OCI-M2 (cell line): ENCODE data around the gene MICALL1.

ENCODE experiments used
- DNase-seq: peaks from one replicate; lab custom pipeline; 2025; ENCODE audit not compliant: unreplicated experiment; lab: John Stamatoyannopoulos, UW

The MICALL1 gene, protein sequence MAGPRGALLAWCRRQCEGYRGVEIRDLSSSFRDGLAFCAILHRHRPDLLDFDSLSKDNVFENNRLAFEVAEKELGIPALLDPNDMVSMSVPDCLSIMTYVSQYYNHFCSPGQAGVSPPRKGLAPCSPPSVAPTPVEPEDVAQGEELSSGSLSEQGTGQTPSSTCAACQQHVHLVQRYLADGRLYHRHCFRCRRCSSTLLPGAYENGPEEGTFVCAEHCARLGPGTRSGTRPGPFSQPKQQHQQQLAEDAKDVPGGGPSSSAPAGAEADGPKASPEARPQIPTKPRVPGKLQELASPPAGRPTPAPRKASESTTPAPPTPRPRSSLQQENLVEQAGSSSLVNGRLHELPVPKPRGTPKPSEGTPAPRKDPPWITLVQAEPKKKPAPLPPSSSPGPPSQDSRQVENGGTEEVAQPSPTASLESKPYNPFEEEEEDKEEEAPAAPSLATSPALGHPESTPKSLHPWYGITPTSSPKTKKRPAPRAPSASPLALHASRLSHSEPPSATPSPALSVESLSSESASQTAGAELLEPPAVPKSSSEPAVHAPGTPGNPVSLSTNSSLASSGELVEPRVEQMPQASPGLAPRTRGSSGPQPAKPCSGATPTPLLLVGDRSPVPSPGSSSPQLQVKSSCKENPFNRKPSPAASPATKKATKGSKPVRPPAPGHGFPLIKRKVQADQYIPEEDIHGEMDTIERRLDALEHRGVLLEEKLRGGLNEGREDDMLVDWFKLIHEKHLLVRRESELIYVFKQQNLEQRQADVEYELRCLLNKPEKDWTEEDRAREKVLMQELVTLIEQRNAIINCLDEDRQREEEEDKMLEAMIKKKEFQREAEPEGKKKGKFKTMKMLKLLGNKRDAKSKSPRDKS

DNA sequence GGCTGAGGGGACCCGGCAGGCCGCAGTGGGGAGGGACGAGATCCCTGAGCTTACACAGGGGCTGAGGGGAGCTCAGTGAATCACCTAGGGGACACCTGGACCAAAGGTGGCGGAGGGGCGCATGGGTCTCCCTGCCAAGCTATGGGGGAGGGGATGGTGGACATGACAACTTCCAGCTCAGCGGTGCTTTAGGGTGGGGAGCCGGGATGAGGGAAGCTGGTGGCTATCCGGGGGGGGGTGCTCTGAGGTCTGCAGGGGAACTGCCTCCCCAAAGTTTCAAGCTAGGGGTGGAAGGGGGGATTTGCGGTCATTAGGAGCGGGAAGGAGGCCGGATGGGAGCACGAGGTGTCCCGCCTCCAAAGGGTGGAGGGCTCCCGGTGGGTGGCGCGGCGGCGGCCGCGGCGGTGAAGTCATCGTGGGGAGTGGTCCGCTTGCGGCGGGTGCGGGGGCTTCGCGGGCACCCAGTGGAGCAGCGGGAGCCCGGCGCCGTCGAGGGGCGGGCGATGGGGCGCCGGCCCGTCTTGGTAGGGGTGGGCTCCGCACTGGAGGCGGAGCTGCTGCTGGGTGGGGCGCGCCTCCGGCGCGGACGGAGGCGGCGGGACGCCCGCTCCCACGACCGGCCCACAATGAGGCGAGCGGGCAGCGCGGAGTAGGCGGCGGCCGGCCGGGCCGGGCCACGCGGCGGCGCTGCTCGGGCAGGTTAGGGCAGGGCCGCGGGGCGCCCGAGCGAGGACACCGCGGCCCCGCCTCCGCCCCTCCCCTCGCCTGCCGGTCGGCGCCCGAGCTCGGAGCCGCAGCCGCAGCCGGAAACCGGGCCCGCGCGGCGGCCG, at the start of gene MICALL1:
Gene MICALL1 (plus strand): TSS at position 764 of the 830 bp plus-strand sequence. CDS start 126 bp downstream, outside the sequence.
- no peak for DNase-seq

DNA sequence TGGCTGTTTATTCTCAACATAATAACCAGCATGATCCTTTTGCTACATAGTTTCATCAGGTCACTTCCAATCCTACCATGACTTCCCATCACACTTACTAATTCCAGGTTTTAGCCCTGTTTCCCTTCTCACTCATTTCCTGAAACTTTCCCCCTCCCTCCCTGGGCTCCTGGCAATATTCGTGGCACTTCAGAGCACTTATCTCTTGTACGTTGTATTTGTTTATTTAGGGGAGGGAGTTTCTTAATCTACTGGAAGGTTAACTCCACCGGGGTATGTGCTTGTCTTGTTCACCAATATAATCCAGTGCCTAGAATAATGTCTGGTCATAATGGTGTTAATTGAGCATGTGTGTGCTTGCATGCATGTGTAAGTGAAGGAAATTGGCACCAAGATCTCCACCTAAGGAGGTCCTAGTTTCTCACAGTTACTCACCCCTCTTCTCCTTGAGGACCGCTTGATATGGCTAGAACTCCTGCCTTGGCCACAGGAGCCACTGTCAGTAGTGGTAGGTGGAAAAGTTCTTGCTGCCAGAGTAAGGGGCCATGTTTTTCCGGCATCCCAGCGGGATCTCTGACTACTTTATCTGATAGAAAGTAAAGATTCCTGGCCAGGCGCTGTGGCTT, 45.2 kb upstream of the MICALL1 start:
- no peak for DNase-seq

DNA sequence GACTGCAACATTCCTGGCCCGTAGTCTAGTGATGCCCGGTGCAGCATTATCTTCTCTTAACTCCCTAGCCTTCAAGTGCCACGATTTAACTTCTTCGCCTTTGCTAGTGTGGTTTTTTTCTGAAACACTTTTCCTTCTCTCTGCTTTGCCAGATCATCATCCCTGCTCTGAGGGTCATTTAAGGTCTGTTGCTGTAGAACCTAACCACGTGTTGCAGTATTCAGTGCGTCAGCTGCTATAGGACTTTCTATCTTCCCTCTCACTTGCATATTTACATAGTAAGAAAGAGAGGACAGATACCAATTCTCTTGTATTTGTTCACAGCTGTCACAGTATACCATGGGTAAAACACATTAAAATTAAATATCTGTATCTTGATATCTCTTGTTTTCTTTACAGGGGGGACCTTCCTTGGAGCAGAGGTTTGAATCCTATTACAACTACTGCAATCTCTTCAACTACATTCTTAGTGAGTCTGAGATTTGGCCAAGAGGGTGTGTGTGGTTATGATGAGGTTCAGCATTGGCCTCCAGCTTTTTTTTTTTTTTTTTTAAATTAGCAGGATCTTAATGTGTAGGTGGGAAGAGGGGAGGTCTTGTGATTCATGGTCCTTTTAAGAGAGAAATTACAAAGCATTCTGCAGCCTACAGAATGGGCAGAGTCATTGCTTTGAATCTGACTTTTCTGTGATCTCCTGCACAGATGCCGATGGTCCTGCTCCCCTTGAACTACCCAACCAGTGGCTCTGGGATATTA, 43.3 kb upstream of the MICALL1 start:
- no peak for DNase-seq

DNA sequence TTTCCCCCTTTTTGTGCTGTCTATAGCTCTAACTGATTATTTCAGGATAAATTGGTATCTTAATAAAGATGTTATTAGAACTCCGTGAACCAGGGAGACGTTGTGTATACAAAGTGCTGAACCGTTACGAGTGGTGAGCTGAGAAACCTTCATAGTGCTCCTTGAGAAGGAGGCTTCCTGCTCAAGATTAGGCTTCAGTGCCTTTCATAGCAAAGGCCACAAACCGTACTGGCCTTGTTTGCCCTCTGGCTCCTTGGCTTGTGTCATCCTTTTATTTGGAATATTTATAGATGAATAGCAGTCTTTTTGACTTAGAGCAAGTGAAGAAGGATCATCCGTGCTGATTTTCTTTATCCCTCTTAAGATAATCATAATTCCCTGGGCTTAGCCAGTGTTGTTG, 40.6 kb upstream of the MICALL1 start:
- DNase-seq, result no peak

DNA sequence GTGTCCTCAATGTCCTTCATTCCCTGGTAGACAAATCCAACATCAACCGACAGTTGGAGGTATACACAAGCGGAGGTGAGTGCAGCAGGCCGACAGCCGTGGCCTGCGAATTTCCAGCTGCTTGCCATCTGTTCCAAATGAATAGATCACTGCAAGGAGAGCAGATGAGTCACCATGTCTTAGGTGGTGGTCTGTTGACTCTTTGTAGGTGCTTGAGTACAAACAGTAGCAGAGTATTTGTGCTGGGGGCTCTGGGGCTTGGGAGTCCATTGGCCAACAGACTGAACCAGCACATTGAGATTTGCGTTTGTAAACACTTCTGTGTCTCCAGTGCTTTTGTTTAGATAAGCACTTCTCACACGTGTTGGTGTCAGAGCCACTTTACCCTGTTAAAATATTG, 35.8 kb upstream of the MICALL1 start:
- no peak for DNase-seq

DNA sequence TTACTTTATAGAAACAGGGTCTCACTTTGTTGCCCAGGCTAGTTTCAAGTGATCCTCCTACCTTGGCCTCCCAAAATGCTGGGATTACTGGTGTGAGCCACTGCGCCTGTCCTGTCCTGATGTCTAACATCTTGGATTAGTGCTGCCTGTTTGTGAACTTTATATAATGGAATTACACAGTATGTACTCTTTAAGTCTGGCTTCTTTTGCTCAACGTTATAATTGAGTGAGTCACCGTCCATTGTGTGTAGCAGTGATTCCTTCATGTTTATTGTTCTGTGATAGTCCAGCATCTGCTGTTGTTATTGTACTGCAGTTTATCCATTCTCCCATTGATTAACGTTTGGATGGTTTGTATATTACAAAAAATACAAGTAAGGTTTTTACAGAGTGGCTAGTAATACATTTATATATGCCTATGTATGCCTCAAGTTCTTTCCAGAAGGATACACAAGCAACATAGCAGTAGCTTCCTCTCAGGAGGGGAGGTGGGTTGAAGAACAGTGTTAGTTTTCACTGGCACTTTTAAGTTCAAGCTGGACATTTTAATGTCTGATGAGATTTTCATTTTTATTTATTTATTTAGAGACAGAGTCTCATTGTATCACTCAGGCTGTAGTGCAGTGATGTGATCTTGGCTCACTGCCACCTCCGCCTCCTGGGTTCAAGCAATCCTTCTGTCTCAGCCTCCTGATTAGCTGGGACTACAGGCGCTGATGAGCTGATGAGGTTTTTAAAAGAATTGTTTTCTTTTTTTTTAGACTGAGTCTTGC, 25.2 kb upstream of the MICALL1 start:
- DNase-seq, result no peak

DNA sequence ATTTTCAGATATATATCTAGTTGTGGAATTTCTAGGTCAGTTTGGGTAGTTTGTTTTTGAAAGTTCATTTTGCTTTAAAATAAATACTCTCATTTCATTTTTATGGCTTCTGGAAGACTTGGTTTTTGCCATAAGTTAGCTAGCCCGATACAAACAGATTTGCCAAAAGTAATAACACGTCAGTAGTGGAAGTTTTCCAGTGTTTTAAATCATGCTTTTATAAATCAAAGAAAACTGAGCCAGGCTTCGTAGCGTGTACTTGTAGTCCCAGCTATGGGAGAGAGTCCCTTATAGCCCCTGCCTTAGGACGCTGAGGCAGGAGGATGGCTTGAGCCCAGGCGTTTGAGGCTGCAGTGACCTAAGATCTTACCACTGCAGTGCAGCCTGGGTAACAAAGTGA, 21.7 kb upstream of the MICALL1 start:
- no peak for DNase-seq

DNA sequence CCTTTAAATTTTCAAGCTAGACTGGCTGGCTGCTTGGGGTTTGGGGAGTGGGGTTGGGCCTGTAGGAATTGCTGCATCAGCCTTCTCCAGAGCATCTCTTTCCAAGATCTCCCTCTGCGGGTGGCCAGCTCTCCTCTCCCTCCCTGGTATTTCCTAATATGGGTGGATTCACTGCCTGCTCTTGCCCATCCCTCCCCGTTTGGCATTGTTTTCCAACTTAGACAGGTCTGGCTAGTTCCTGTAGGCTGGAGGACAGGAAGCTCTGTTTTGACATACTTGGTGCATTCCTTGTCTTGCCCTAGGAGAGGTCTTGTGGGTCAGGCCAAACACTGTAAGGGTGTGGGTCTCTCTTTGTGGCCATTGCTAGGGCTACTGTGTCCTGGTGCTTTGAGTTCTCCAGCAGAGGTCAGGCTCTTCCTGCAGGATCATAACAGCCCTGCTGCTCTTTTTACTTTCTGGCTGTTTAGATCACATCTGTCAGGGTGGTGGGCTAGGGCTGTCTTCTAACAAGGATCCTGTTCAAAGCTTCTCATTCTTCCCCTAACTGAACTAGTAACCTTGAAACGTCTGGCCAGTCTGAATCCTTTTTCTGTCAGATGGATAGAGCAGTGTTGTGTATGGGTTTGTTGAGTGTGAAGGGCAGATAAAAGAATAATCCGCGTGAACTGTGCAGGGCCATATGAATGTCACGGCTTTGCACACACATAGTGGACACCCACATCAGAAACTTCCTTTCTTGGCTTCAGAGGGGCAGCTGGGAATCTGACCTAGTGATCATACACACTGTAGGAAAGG, 18.3 kb upstream of the MICALL1 start:
- DNase-seq, result no peak

DNA sequence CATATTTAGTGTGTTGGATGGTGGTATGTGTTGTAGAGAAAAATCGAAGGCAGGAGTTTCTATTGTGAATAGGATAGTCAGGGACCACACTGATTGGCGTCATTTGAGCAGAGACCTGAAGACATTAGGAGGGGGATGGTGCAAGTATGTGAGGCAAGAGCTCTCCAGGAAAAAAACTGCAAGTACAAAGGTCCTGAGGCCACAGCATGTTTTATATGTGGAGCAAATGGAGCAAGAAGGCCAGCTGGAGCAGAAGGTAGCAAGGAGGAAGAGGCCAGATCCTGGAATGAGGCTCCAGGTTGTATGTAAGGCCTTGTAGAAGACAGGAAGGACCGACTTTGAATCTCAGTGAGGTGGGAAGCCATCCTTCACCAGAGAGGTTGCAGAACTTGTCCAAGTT, 14.2 kb upstream of the MICALL1 start:
- no peak for DNase-seq

DNA sequence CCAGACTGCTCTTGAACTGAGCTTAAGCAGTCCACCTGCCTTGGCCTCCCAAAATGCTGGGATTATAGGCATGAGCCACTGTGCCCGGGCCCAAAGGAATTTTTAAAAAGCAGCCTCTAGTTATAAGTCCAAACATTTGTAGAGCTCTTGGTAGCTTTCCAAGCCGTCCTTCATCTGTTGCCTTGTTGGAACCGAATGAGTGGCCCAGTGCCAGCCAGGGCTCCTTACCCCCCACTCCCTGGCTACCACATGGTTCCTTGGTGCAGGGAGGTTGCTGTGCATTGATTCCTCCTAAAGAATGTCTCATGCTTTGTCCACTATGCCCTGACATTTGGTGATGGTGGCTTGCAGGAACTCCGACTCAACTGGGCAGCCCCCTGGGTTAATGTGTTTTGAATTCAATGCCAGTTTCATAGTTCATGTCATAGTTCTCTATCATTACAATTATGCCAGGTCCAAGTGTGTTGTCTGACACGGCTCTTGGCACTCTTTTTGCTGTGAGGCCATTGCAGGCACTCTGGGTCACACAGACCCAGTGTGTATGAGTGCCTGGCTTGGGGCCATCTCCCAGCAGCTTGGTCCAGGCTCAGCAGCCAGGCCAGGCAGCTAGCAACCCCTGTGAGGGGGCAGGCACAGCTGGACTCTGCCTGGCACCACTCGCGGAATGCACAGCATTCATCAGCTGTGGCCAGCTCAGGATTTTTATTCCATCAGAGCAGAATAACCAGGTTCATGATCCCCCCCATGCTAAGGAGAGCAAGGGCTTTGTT, 13.3 kb upstream of the MICALL1 start:
- DNase-seq, result no peak

DNA sequence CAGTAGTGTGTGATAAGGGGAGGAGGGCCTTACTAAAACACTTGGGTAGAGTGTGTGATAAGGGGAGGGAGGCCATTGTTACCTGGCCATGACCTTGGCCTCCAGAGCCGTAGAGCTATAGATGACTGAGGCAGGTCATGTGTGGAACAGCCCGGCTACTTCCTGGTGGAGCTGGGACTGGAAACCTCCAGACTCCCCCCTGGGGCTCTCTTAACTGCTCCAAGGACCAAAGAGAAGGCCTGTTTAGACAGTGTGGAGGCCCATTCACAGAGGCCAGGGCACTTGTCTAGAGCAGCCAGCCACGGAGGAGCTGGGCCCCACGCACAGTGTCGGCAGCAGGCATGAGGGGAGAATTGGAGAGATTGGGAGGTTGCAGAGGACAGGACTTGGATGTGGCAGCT, 12.5 kb upstream of the MICALL1 start:
- no peak for DNase-seq

DNA sequence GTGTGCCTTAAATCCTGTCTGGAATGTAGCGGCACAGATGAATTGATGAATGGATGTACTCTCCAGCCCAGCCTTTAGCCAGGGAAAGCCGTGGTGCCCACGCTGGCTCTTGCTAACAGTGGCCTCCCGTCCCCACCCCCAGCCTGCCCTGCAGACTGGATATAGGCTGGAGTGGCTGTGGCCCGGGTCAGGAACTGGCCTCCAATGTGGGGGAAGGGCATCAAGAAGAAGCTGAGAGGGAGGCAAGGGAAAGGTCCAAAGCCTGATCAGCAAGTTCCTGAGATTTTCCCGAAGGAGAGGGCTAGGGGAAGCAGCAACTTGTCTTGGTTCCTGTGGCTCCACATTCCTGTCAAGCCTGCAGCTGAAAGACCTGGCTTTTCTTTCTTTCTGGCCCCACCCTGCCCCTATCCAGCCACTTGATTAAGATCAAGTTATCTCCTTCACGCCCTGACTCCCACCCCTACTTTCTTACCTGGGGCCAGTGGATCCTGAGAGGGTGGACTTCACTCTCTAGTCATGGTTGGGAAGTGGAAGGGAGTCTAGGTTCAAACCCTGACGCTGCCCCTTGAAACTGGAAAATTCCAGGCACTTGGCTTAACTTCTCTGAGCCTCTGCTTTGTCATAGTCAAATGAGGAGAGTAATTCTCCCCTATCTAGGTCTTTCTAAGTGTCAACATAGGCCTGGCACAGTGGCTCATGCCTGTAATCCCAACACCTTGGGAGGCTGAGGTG, 11.0 kb upstream of the MICALL1 start:
- DNase-seq, result no peak

DNA sequence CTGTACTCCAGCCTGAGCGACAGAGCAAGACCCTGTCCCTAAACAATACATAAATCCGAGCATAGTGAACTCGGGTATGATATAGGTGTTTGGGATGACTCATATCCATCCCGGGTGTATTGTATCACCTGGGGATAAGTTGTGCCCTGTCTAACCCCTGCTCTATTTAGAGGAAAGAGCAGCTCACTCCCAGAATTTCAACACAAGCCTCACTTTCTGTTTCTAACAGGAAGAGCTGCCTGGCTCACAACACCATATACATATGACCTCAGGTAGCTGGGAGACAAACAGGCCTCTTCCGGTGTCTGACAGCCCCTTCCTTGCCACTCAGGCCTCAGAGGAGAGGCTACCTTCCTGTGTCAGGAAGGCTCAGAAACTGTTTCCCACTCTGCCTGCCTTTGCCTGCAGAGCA, 9.9 kb upstream of the MICALL1 start:
- no peak for DNase-seq

DNA sequence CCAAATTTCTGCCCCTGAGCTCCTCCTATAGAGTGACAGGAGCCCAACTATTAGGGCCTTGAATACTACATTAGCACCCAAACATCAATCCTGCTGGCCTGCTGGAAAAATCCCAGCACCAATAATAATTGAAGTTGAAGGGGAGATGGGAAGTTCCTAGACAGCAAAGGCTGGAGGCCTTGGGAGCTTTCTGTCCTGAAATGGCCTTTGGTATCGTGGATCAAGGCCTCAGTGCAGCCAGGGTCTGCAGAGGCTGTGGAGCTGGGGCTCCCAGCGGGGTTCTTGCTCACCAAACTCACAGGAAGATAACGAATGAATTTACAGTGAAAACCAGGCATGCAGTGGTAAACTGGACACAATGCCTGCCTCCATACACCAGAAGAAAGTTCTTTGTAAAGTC, 9.2 kb upstream of the MICALL1 start:
- DNase-seq, result no peak

DNA sequence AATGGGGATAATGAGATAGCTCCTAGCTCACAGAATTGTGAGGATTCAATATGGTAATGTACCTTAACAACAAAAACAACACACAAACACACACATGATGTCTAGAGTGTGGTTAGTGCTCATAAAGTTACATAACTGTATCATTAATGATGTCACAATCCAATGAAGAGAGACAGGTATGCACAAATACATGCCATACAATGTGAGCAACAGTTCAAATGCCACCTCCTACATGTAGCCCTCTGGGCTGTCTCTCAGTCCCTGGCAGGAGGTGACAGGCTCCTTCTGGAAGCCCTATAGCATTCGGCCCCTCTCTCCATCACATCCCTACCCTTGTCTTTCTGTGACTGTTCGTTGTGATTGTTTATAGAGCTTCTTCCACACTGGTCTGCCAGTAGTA, 8.3 kb upstream of the MICALL1 start:
- DNase-seq, result no peak

DNA sequence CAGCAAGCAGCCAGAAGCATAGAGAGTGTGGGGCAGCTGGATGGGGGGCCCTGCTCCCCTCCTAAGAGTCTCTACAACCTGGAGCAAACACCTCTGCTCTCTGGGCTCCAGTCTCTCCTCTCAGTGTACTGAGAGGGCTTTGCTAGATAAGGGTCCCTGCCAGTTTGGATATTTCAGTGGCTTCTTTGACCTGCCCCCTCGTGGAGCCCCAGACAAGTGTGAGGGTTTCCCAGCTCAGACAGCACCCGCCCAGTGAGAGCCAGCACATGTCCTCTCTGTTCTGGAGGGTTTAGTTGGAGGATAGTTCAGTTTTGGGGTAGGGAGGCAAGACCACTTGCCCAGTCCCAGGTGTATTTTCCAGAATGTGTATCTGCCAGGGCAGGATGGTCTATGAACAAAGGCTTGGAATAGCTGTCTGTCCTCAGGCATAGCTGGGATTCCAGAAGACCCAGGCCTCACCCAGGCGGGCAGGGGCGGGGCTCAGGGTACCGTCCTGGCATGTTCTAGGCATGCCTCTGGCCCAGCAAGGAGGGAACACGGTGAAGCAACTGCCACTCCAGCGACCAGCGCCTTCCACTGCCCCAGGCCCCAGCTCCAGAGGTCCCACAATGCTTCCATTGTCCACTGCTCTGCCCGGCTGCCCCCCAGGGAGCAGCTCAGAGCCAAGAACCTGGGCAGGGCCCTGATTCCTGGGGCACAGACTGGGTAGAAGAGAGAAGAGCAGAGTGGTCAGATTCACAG, 7.5 kb upstream of the MICALL1 start:
- no peak for DNase-seq
